ENCODE results near the gene HAP1. TPM values are rescaled to one million over a fixed set of nuclear protein-coding genes. Genes with fewer than 3 reads are reported as not detected.
"Not testable (repeated sequence)": the region's sequence is repeated elsewhere in the genome, so short reads cannot be mapped to it uniquely, and the experiment has no call there.

HAP1 gene
- total RNA-seq, 1 donor from 2014 or later, result 0.11 TPM

GRCh38 chr17:41777574-41778188, 43.2 kb upstream of the HAP1 start:
- intact Hi-C loops (cut with micrococcal nuclease), result no loop called here
- ChIA-PET CTCF (interaction anchor here (2.0 kb wide), 1 partner anchor 9 kb away, joined by 8 read pairs; the partner anchor contains the start of gene JUP), POLR2A (interaction anchor here (0.6 to 1.5 kb wide), 4 partner anchors 8 to 86 kb away, joined by 3 to 8 read pairs (median 6); partner anchors contain the start of gene JUP)
- H3K27me3 Mint-ChIP-seq, result no peaks in the 10 kb centered on the region
- TF ChIP-seq CTCF (IDR thresholded peaks at IDR 0.05), result no peak
- H3K4me3 Mint-ChIP-seq, result no peak overlapping the region
- no peaks in the 10 kb centered on the region for H3K9me3 Mint-ChIP-seq
- H3K27ac Mint-ChIP-seq, result no peak overlapping the region
- peaks cover 35% of the 10 kb centered on the region for H3K4me1 Mint-ChIP-seq
- H3K36me3 Mint-ChIP-seq (ENCODE audit: low read depth), result peaks cover 8% of the 10 kb centered on the region
- DNase-seq (no peak), ATAC-seq (ENCODE audit: low read depth) (no peak)

GRCh38 chr17:41777157-41777573, 42.7 kb upstream of the HAP1 start:
- H3K27me3 Mint-ChIP-seq, result no peaks in the 10 kb centered on the region
- ChIA-PET CTCF (interaction anchor here (2.0 kb wide), 1 partner anchor 9 kb away, joined by 8 read pairs; the partner anchor contains the start of gene JUP), POLR2A (interaction anchor here (1.2 kb wide), 1 partner anchor 9 kb away, joined by 3 read pairs; no protein-coding TSS in a partner anchor)
- H3K9me3 Mint-ChIP-seq, result no peaks in the 10 kb centered on the region
- ATAC-seq (ENCODE audit: low read depth) (no peak), DNase-seq (no peak)
- no peak for TF ChIP-seq CTCF (IDR thresholded peaks at IDR 0.05)
- no peak overlapping the region for H3K27ac Mint-ChIP-seq
- peaks cover 33% of the 10 kb centered on the region for H3K4me1 Mint-ChIP-seq
- H3K4me3 Mint-ChIP-seq, result no peak overlapping the region
- intact Hi-C loops (cut with micrococcal nuclease), result no loop called here
- peaks cover 8% of the 10 kb centered on the region for H3K36me3 Mint-ChIP-seq (ENCODE audit: low read depth)

- Mint-ChIP-seq H3K4me1 (peaks cover 32% of the 10 kb centered on the region), H3K36me3 (ENCODE audit: low read depth) (peaks cover 12% of the 10 kb centered on the region)
- H3K27me3 Mint-ChIP-seq; H3K4me3 Mint-ChIP-seq; DNase-seq; intact Hi-C loops (cut with micrococcal nuclease); ATAC-seq (ENCODE audit: low read depth); H3K9me3 Mint-ChIP-seq; H3K27ac Mint-ChIP-seq: not testable (repeated sequence)
- CTCF ChIA-PET, result interaction anchor here (2.0 kb wide), 1 partner anchor 10 kb away, joined by 8 read pairs; the partner anchor contains the start of gene JUP
- POLR2A ChIA-PET, result interaction anchor here (1.2 kb wide), 1 partner anchor 10 kb away, joined by 3 read pairs; no protein-coding TSS in a partner anchor
Observed at GRCh38 chr17:41776262-41776900, 41.9 kb upstream of the HAP1 start.

- Mint-ChIP-seq H3K4me3 (no peak overlapping the region), H3K36me3 (ENCODE audit: low read depth) (peaks cover 13% of the 10 kb centered on the region), H3K9me3 (no peaks in the 10 kb centered on the region), H3K27ac (no peak overlapping the region), H3K4me1 (peaks cover 32% of the 10 kb centered on the region), H3K27me3 (no peaks in the 10 kb centered on the region)
- ATAC-seq (ENCODE audit: low read depth), result no peak
- CTCF ChIA-PET, result no interaction called here
- intact Hi-C loops (cut with micrococcal nuclease), result no loop called here
- TF ChIP-seq CTCF (IDR thresholded peaks at IDR 0.05), result no peak
- POLR2A ChIA-PET, result no interaction called here
- DNase-seq, result no peak
Observed at GRCh38 chr17:41775394-41776226, 41.2 kb upstream of the HAP1 start.

- Mint-ChIP-seq H3K27ac (no peak overlapping the region), H3K27me3 (no peaks in the 10 kb centered on the region), H3K4me3 (no peak overlapping the region), H3K36me3 (ENCODE audit: low read depth) (peaks cover 30% of the 10 kb centered on the region), H3K4me1 (peaks cover 28% of the 10 kb centered on the region), H3K9me3 (no peaks in the 10 kb centered on the region)
- DNase-seq (no peak), ATAC-seq (ENCODE audit: low read depth) (no peak)
- no peak for TF ChIP-seq CTCF (IDR thresholded peaks at IDR 0.05)
- ChIA-PET CTCF (interaction anchor here (1.2 kb wide), 1 partner anchor 37 kb away, joined by 3 read pairs; no protein-coding TSS in a partner anchor), POLR2A (interaction anchor here (1.2 to 1.4 kb wide), 2 partner anchors 9 to 27 kb away, joined by 3 read pairs; no protein-coding TSS in a partner anchor)
- intact Hi-C loops (cut with micrococcal nuclease), result no loop called here
Observed at GRCh38 chr17:41773731-41774193, 39.3 kb upstream of the HAP1 start.
